ENCODE measurements around the gene COPS3.

COPS3 gene
- 45.9 to 168 (median 73.7) reads per million in 9 experiments for total RNA-seq

- Mint-ChIP-seq H3K9me3 (no peaks in the 10 kb centered on the region), H3K4me1 (ENCODE audit: low read depth in 2 of 2) (peaks cover 16 to 36% of the 10 kb centered on the region in 2 donors)
Observed at GRCh38 chr17:17280613-17281549, at the start of gene COPS3. COPS3 (minus strand) TSS chr17:17281246; CDS start chr17:17281186, 60 bp downstream.

GRCh38 chr17:17328251-17328650 is 47.2 kb upstream of the COPS3 start:
- Mint-ChIP-seq H3K9me3 (no peaks in the 10 kb centered on the region), H3K27ac (no peak overlapping the region), H3K4me1 (ENCODE audit: low read depth in 2 of 2) (no peaks in the 10 kb centered on the region), H3K4me3 (no peak overlapping the region), H3K27me3 (no peaks in the 10 kb centered on the region), H3K36me3 (ENCODE audit: insufficient read depth) (peaks cover 3% of the 10 kb centered on the region)
- ATAC-seq (replicated peaks) (no peak), DNase-seq (no peak)

More at GRCh38 chr17:17280613-17281549, at the start of gene COPS3:
- DNase-seq (peak; percentile 94 to 97 (median 94)), ATAC-seq (replicated peaks) (peak; percentile 87)
- Mint-ChIP-seq H3K27me3 (no peaks in the 10 kb centered on the region), H3K27ac (peak within 1 kb of the TSS; percentile 93 to 94), H3K4me3 (peak within 1 kb of the TSS; percentile 92 to 97), H3K36me3 (ENCODE audit: insufficient read depth) (peaks cover 32% of the 10 kb centered on the region)

- no peaks in the 10 kb centered on the region for H3K9me3 Mint-ChIP-seq
- no peak for ATAC-seq (replicated peaks)
- peaks cover 3% of the 10 kb centered on the region for H3K36me3 Mint-ChIP-seq (ENCODE audit: insufficient read depth)
- no peak overlapping the region for H3K4me3 Mint-ChIP-seq
- no peaks in the 10 kb centered on the region for H3K4me1 Mint-ChIP-seq (ENCODE audit: low read depth in 2 of 2)
- DNase-seq, result no peak
- H3K27me3 Mint-ChIP-seq, result no peaks in the 10 kb centered on the region
- no peak overlapping the region for H3K27ac Mint-ChIP-seq
Observed at GRCh38 chr17:17326275-17326875, 45.3 kb upstream of the COPS3 start.

GRCh38 chr17:17325816-17326215 is 44.8 kb upstream of the COPS3 start:
- ATAC-seq (replicated peaks) (no peak), DNase-seq (no peak)
- H3K4me1 Mint-ChIP-seq (ENCODE audit: low read depth in 2 of 2), result no peaks in the 10 kb centered on the region
- no peaks in the 10 kb centered on the region for H3K9me3 Mint-ChIP-seq
- H3K36me3 Mint-ChIP-seq (ENCODE audit: insufficient read depth), result peaks cover 3% of the 10 kb centered on the region
- H3K27me3 Mint-ChIP-seq, result no peaks in the 10 kb centered on the region
- no peak overlapping the region for H3K4me3 Mint-ChIP-seq
- H3K27ac Mint-ChIP-seq, result no peak overlapping the region

- H3K27ac Mint-ChIP-seq, result no peak overlapping the region
Observed at GRCh38 chr17:17325228-17325627, 44.2 kb upstream of the COPS3 start.

GRCh38 chr17:17324616-17325015 is 43.6 kb upstream of the COPS3 start:
- H3K27ac Mint-ChIP-seq, result no peak overlapping the region
- DNase-seq, result no peak
- no peaks in the 10 kb centered on the region for H3K27me3 Mint-ChIP-seq
- ATAC-seq (replicated peaks), result no peak
- no peaks in the 10 kb centered on the region for H3K4me1 Mint-ChIP-seq (ENCODE audit: low read depth in 2 of 2)
- H3K36me3 Mint-ChIP-seq (ENCODE audit: insufficient read depth), result peaks cover 3% of the 10 kb centered on the region
- H3K4me3 Mint-ChIP-seq, result no peak overlapping the region
- H3K9me3 Mint-ChIP-seq, result no peaks in the 10 kb centered on the region

More at GRCh38 chr17:17325228-17325627, 44.2 kb upstream of the COPS3 start:
- no peak for DNase-seq
- Mint-ChIP-seq H3K4me1 (ENCODE audit: low read depth in 2 of 2) (no peaks in the 10 kb centered on the region), H3K36me3 (ENCODE audit: insufficient read depth) (peaks cover 3% of the 10 kb centered on the region), H3K9me3 (no peaks in the 10 kb centered on the region), H3K27me3 (no peaks in the 10 kb centered on the region), H3K4me3 (no peak overlapping the region)
- ATAC-seq (replicated peaks), result no peak

GRCh38 chr17:17322516-17323510 is 41.8 kb upstream of the COPS3 start:
- no peak overlapping the region for H3K4me3 Mint-ChIP-seq
- DNase-seq (no peak), ATAC-seq (replicated peaks) (no peak)
- H3K27me3 Mint-ChIP-seq, result no peaks in the 10 kb centered on the region
- H3K36me3 Mint-ChIP-seq (ENCODE audit: insufficient read depth), result no peaks in the 10 kb centered on the region
- H3K4me1 Mint-ChIP-seq (ENCODE audit: low read depth in 2 of 2), result no peaks in the 10 kb centered on the region
- no peak overlapping the region for H3K27ac Mint-ChIP-seq
- H3K9me3 Mint-ChIP-seq, result no peaks in the 10 kb centered on the region

GRCh38 chr17:17321356-17322025 is 40.4 kb upstream of the COPS3 start:
- Mint-ChIP-seq H3K9me3 (no peaks in the 10 kb centered on the region), H3K27ac (no peak overlapping the region), H3K36me3 (ENCODE audit: insufficient read depth) (no peaks in the 10 kb centered on the region), H3K4me3 (no peak overlapping the region), H3K4me1 (ENCODE audit: low read depth in 2 of 2) (no peaks in the 10 kb centered on the region), H3K27me3 (no peaks in the 10 kb centered on the region)
- DNase-seq (no peak), ATAC-seq (replicated peaks) (no peak)

GRCh38 chr17:17320911-17321220 is 39.8 kb upstream of the COPS3 start:
- DNase-seq (no peak), ATAC-seq (replicated peaks) (no peak)
- no peaks in the 10 kb centered on the region for H3K27me3 Mint-ChIP-seq
- no peak overlapping the region for H3K27ac Mint-ChIP-seq
- no peaks in the 10 kb centered on the region for H3K36me3 Mint-ChIP-seq (ENCODE audit: insufficient read depth)
- no peaks in the 10 kb centered on the region for H3K4me1 Mint-ChIP-seq (ENCODE audit: low read depth in 2 of 2)
- no peak overlapping the region for H3K4me3 Mint-ChIP-seq
- no peaks in the 10 kb centered on the region for H3K9me3 Mint-ChIP-seq

- Mint-ChIP-seq H3K27me3 (no peaks in the 10 kb centered on the region), H3K4me3 (no peak overlapping the region), H3K4me1 (ENCODE audit: low read depth in 2 of 2) (no peaks in the 10 kb centered on the region), H3K9me3 (no peaks in the 10 kb centered on the region), H3K27ac (no peak overlapping the region), H3K36me3 (ENCODE audit: insufficient read depth) (no peaks in the 10 kb centered on the region)
- no peak for ATAC-seq (replicated peaks)
- no peak for DNase-seq
Observed at GRCh38 chr17:17320188-17320910, 39.3 kb upstream of the COPS3 start.

- no peak for DNase-seq
Observed at GRCh38 chr17:17315142-17315821, 34.2 kb upstream of the COPS3 start.

GRCh38 chr17:17314501-17315071 is 33.5 kb upstream of the COPS3 start:
- no peak overlapping the region for H3K4me3 Mint-ChIP-seq
- no peaks in the 10 kb centered on the region for H3K27me3 Mint-ChIP-seq
- no peak for ATAC-seq (replicated peaks)
- no peak for DNase-seq
- peaks cover 3 to 6% of the 10 kb centered on the region in 2 donors for H3K4me1 Mint-ChIP-seq (ENCODE audit: low read depth in 2 of 2)
- no peaks in the 10 kb centered on the region for H3K36me3 Mint-ChIP-seq (ENCODE audit: insufficient read depth)
- H3K27ac Mint-ChIP-seq, result no peak overlapping the region
- no peaks in the 10 kb centered on the region for H3K9me3 Mint-ChIP-seq

More at GRCh38 chr17:17315142-17315821, 34.2 kb upstream of the COPS3 start:
- ATAC-seq (replicated peaks), result no peak
- no peaks in the 10 kb centered on the region for H3K36me3 Mint-ChIP-seq (ENCODE audit: insufficient read depth)
- no peaks in the 10 kb centered on the region for H3K9me3 Mint-ChIP-seq
- H3K4me3 Mint-ChIP-seq, result no peak overlapping the region
- no peaks in the 10 kb centered on the region for H3K27me3 Mint-ChIP-seq
- H3K27ac Mint-ChIP-seq, result no peak overlapping the region
- H3K4me1 Mint-ChIP-seq (ENCODE audit: low read depth in 2 of 2), result peaks cover 3 to 6% of the 10 kb centered on the region in 2 donors

All from effector memory CD8-positive, alpha-beta T cell (primary cell).